Astrocyte (in vitro differentiated cells and primary cell): ENCODE data around the gene STUM. TPM values are rescaled to one million over a fixed set of nuclear protein-coding genes. Genes with fewer than 3 reads are reported as not detected.

ENCODE experiments used
- DNase-seq: peaks from one replicate; pipeline ENCODE4 v3.0.0-alpha.2; 2010; ENCODE audit warnings: low read depth
- FAIRE-seq: peaks from 2 replicates; lab custom pipeline; 2011; peaks lifted over from hg19 to GRCh38; lab: Jason Lieb, UNC
- H2AFZ ChIP-seq: 2 replicates; pipeline ENCODE4 v1.6.0; 2012; ENCODE audit warnings: low read depth, low read length, inconsistent platforms
- H3K27ac ChIP-seq: 2 replicates; pipeline ENCODE4 v1.5.1; 2011; ENCODE audit warnings: low read depth, low read length, inconsistent platforms
- H3K27me3 ChIP-seq: 2 replicates; pipeline ENCODE4 v1.6.0; 2011; ENCODE audit warnings: low read length, inconsistent platforms; ENCODE audit not compliant: insufficient read depth
- H3K36me3 ChIP-seq: 2 replicates; pipeline ENCODE4 v1.5.1; 2011; ENCODE audit warnings: low read length, inconsistent platforms; ENCODE audit not compliant: insufficient read depth
- H3K4me1 ChIP-seq: 2 replicates; pipeline ENCODE4 v1.5.1; 2011; ENCODE audit warnings: low read length, inconsistent platforms; ENCODE audit not compliant: insufficient read depth
- H3K4me2 ChIP-seq: 2 replicates; pipeline ENCODE4 v1.6.0; 2012; ENCODE audit warnings: low read length, inconsistent platforms
- H3K4me3 ChIP-seq: 2 replicates; pipeline ENCODE4 v1.5.1; 2011; ENCODE audit warnings: low read depth, mild to moderate bottlenecking, low read length, inconsistent platforms; ENCODE audit not compliant: insufficient read depth
- H3K79me2 ChIP-seq: 2 replicates; pipeline ENCODE4 v1.6.0; 2012; ENCODE audit warnings: mild to moderate bottlenecking, low read length, inconsistent platforms; ENCODE audit not compliant: insufficient read depth
- H3K9ac ChIP-seq: 2 replicates; pipeline ENCODE4 v1.6.0; 2012; ENCODE audit warnings: mild to moderate bottlenecking, low read length, inconsistent platforms
- H3K9me3 ChIP-seq: 2 replicates; pipeline ENCODE4 v1.5.1; 2012; ENCODE audit warnings: low read depth, mild to moderate bottlenecking, low read length, inconsistent platforms; ENCODE audit not compliant: insufficient read depth
- H4K20me1 ChIP-seq: 2 replicates; pipeline ENCODE4 v1.6.0; 2012; ENCODE audit warnings: low read length, inconsistent platforms; ENCODE audit not compliant: insufficient read depth
- H3K27ac Mint-ChIP-seq: one replicate; pipeline ENCODE4 v1.8.0; 2021; ENCODE audit warnings: mild to moderate bottlenecking, mixed read lengths; ENCODE audit not compliant: unreplicated experiment
- H3K27me3 Mint-ChIP-seq: one replicate; pipeline ENCODE4 v1.8.0; 2021; ENCODE audit warnings: low read depth, mixed read lengths; ENCODE audit not compliant: unreplicated experiment
- H3K36me3 Mint-ChIP-seq: one replicate; pipeline ENCODE4 v1.8.0; 2021; ENCODE audit warnings: low read depth, mixed read lengths; ENCODE audit not compliant: unreplicated experiment
- H3K4me1 Mint-ChIP-seq: one replicate; pipeline ENCODE4 v1.8.0; 2021; ENCODE audit warnings: low read depth, mixed read lengths; ENCODE audit not compliant: unreplicated experiment
- H3K4me3 Mint-ChIP-seq: one replicate; pipeline ENCODE4 v1.8.0; 2021; ENCODE audit warnings: mild to moderate bottlenecking, moderate library complexity, mixed read lengths; ENCODE audit not compliant: unreplicated experiment
- H3K9me3 Mint-ChIP-seq: one replicate; pipeline ENCODE4 v1.8.0; 2021; ENCODE audit warnings: mild to moderate bottlenecking, mixed read lengths; ENCODE audit not compliant: unreplicated experiment
- EZH2 ChIP-seq: IDR thresholded peaks from 2 replicates; pipeline ENCODE4 v1.6.1; 2012; ENCODE audit warnings: mild to moderate bottlenecking, low read length, inconsistent platforms; ENCODE audit not compliant: insufficient read depth
- total RNA-seq: library from RNA; stranded (reverse); gene quantifications from 2 replicates; pipeline ENCODE4 v1.2.1, GENCODE V29; 2021
- TF ChIP-seq, protein P1 (sequence below): IDR thresholded peaks from 2 replicates; pipeline ENCODE4 v1.5.1; 2011; ENCODE audit warnings: low read depth, mild to moderate bottlenecking, inconsistent platforms, low read length, moderate library complexity; ENCODE audit not compliant: insufficient read depth

STUM gene
- total RNA-seq, 1 donor from 2014 or later: not detected

DNA sequence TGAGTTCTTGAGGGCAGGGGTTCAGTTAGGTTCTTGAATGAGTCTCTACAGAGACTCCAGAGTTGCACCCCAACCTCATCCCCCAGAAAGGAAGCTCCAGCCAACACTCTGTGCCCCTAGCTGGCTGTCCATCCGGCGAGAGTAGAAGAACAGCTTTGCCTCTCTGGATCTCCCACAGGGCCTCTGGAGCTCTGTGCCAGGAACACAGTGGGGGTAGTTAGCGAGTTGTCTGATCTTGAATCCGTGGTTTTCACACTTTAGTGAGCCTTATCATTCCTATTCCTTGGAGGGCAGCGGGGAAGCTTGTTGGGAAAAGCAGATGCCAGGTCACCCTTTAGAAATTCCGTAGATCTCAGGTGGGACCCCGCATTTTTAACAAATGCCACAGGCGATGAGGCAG, 45.0 kb downstream of the STUM start:
- H3K27me3 ChIP-seq: peaks cover 7% of the 10 kb centered on the region
- Mint-ChIP-seq H3K27ac (peak overlapping the region; percentile 34), H3K9me3 (peaks cover 16% of the 10 kb centered on the region), H3K4me1 (peaks cover 15% of the 10 kb centered on the region), H3K36me3 (peaks cover 6% of the 10 kb centered on the region), H3K27me3 (peaks cover 45% of the 10 kb centered on the region), H3K4me3 (no peak overlapping the region)
- no peak overlapping the region for H3K4me3 ChIP-seq
- TF ChIP-seq, protein P1, sequence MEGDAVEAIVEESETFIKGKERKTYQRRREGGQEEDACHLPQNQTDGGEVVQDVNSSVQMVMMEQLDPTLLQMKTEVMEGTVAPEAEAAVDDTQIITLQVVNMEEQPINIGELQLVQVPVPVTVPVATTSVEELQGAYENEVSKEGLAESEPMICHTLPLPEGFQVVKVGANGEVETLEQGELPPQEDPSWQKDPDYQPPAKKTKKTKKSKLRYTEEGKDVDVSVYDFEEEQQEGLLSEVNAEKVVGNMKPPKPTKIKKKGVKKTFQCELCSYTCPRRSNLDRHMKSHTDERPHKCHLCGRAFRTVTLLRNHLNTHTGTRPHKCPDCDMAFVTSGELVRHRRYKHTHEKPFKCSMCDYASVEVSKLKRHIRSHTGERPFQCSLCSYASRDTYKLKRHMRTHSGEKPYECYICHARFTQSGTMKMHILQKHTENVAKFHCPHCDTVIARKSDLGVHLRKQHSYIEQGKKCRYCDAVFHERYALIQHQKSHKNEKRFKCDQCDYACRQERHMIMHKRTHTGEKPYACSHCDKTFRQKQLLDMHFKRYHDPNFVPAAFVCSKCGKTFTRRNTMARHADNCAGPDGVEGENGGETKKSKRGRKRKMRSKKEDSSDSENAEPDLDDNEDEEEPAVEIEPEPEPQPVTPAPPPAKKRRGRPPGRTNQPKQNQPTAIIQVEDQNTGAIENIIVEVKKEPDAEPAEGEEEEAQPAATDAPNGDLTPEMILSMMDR: no peak
- no peak for TF ChIP-seq EZH2
- FAIRE-seq (no peak), DNase-seq (no peak)
- no peaks in the 10 kb centered on the region for H4K20me1 ChIP-seq
- H3K4me1 ChIP-seq: no peaks in the 10 kb centered on the region
- H3K27ac ChIP-seq: no peak overlapping the region
- no peaks in the 10 kb centered on the region for H3K79me2 ChIP-seq
- H3K4me2 ChIP-seq: no peak overlapping the region
- H3K9me3 ChIP-seq: no peaks in the 10 kb centered on the region
- no peaks in the 10 kb centered on the region for H3K36me3 ChIP-seq
- no peak overlapping the region for H2AFZ ChIP-seq
- no peak overlapping the region for H3K9ac ChIP-seq

DNA sequence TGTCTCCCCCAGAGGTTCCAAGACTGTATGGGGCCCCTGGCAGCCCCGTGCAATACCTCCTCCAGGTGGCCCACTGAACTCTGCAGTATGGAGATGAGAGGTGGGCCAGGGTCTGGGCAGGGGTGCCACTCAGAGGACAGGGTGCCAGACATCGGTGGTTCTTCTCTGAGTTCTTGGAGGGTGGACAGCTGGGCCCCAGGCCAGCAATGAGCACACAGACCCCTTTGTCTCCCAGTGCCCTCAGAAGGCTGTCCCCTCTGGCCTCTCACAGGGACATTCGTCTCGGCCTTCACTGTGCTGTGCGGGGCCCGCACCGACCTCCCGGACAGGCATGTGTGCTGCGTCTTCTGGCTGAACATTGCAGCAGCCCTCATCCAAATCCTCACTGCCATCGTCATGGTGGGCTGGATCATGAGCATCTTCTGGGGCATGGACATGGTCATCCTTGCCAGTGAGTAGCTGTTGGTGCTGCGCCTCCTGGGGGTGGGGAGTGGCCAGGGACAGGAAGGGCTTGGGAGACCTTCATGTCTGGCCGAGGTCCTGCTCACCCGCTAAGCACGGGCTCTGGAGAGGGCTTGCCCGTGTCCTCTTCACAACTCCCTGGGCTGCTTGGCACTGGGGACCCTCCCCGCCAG, 48.1 kb downstream of the STUM start:
- H3K27ac Mint-ChIP-seq: no peak overlapping the region
- TF ChIP-seq EZH2: no peak
- TF ChIP-seq, protein P1: no peak
- no peak for DNase-seq

More for the DNA sequence above, 48.1 kb downstream of the STUM start:
- peaks cover 9% of the 10 kb centered on the region for H3K27me3 ChIP-seq
- H3K4me1 ChIP-seq: no peaks in the 10 kb centered on the region
- no peak overlapping the region for H3K27ac ChIP-seq
- H3K9me3 ChIP-seq: no peaks in the 10 kb centered on the region
- no peak overlapping the region for H2AFZ ChIP-seq
- Mint-ChIP-seq H3K27me3 (peaks cover 40% of the 10 kb centered on the region), H3K4me1 (no peaks in the 10 kb centered on the region), H3K36me3 (peaks cover 6% of the 10 kb centered on the region), H3K9me3 (peaks cover 16% of the 10 kb centered on the region), H3K4me3 (no peak overlapping the region)
- H4K20me1 ChIP-seq: no peaks in the 10 kb centered on the region
- no peaks in the 10 kb centered on the region for H3K79me2 ChIP-seq
- FAIRE-seq: no peak
- no peak overlapping the region for H3K9ac ChIP-seq
- no peak overlapping the region for H3K4me3 ChIP-seq
- no peaks in the 10 kb centered on the region for H3K36me3 ChIP-seq
- no peak overlapping the region for H3K4me2 ChIP-seq
